ENCODE results near the gene SNAPC2.
A peak's percentile ranks its signal among the peaks of the same experiment; 100 is the strongest.

SNAPC2 gene

GRCh38 chr19:7931221-7932061, 11.3 kb downstream of the SNAPC2 start:
- no peak overlapping the region for H3K27ac ChIP-seq (ENCODE audit: low read depth, low read length)
- peaks cover 18% of the 10 kb centered on the region for H3K4me1 ChIP-seq (ENCODE audit: control insufficient read depth, insufficient read depth, low read length, unreplicated experiment)
- no peaks in the 10 kb centered on the region for H3K79me2 ChIP-seq (ENCODE audit: control insufficient read depth, insufficient read depth, low read length, unreplicated experiment)
- H3K4me3 ChIP-seq (ENCODE audit: low read depth, low read length) = no peak overlapping the region
- H2AFZ ChIP-seq (ENCODE audit: low read length, unreplicated experiment) = no peak overlapping the region
- no peaks in the 10 kb centered on the region for H3K36me3 ChIP-seq (ENCODE audit: insufficient read depth, low read length)
- no peaks in the 10 kb centered on the region for H3K27me3 ChIP-seq (ENCODE audit: insufficient read depth, low read length)

DNA sequence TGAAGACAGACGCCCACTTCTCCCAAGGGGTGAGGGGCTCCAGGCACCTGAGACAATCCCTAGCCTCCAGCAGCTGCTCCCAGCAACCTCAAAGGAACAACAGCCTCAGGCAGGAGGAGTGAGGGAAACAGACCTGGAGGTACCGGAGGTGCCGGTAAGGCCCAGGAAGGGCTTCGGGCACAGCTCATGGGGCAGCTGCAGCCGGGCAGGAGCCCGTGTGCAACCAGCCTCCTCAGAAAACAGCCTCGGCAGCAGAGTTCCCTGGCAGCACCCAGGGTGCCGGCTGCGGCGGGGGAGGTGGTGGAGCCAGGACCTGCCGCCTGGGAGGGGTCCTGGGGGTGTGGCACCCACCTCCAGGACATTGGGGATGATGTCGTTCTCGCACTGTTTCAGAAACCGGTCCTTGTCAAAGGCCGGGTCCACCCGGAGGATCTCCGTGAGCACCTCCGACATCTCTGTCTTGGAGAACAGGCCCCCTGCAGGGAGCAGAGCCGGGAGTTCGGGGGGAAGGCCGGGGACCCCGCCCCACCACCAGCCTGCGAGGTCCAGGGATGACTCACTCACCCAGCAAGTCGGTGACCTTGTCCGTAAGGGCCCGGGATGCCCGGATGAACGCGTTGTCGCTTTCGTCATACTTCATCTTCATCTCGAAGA, 12.3 kb downstream of the SNAPC2 start:
- no peaks in the 10 kb centered on the region for H3K36me3 ChIP-seq (ENCODE audit: insufficient read depth, low read length)

DNA sequence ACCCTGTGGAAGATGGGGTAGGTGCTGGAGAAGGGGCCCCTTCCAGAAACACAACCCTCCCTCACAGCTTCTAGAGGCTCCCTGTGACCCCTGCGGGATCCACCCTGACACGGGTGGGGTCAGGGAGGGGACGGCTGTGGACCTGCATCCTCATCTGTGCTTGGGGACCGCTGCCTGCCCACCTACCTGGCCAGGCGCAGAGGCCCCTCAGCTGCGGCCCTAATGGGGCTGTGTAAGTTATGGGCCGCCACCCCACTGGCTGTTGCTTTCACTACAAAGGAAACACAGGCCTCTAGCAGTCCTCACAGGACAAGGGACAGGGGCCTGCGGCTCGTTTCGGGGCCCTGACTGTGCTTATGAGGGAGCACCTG, 12.8 kb downstream of the SNAPC2 start:
- Histone ChIP-seq H3K36me3 (ENCODE audit: insufficient read depth, low read length) (no peaks in the 10 kb centered on the region), H3K4me3 (ENCODE audit: low read depth, low read length) (no peak overlapping the region), H2AFZ (ENCODE audit: low read length, unreplicated experiment) (no peak overlapping the region), H3K79me2 (ENCODE audit: control insufficient read depth, insufficient read depth, low read length, unreplicated experiment) (no peaks in the 10 kb centered on the region), H3K27ac (ENCODE audit: low read depth, low read length) (no peak overlapping the region), H3K4me1 (ENCODE audit: control insufficient read depth, insufficient read depth, low read length, unreplicated experiment) (peaks cover 16% of the 10 kb centered on the region), H3K27me3 (ENCODE audit: insufficient read depth, low read length) (no peaks in the 10 kb centered on the region)

More for the DNA sequence above, 12.3 kb downstream of the SNAPC2 start:
- Histone ChIP-seq H3K79me2 (ENCODE audit: control insufficient read depth, insufficient read depth, low read length, unreplicated experiment) (no peaks in the 10 kb centered on the region), H3K4me1 (ENCODE audit: control insufficient read depth, insufficient read depth, low read length, unreplicated experiment) (peaks cover 18% of the 10 kb centered on the region), H3K4me3 (ENCODE audit: low read depth, low read length) (no peak overlapping the region), H2AFZ (ENCODE audit: low read length, unreplicated experiment) (no peak overlapping the region), H3K27ac (ENCODE audit: low read depth, low read length) (no peak overlapping the region), H3K27me3 (ENCODE audit: insufficient read depth, low read length) (no peaks in the 10 kb centered on the region)

- Histone ChIP-seq H3K36me3 (ENCODE audit: insufficient read depth, low read length) (no peaks in the 10 kb centered on the region), H3K4me3 (ENCODE audit: low read depth, low read length) (no peak overlapping the region), H2AFZ (ENCODE audit: low read length, unreplicated experiment) (no peak overlapping the region), H3K79me2 (ENCODE audit: control insufficient read depth, insufficient read depth, low read length, unreplicated experiment) (no peaks in the 10 kb centered on the region), H3K27me3 (ENCODE audit: insufficient read depth, low read length) (no peaks in the 10 kb centered on the region), H3K27ac (ENCODE audit: low read depth, low read length) (no peak overlapping the region), H3K4me1 (ENCODE audit: control insufficient read depth, insufficient read depth, low read length, unreplicated experiment) (peaks cover 11% of the 10 kb centered on the region)
These were observed 13.3 kb downstream of the SNAPC2 start for GRCh38 chr19:7933411-7933810.

- Histone ChIP-seq H3K27me3 (ENCODE audit: insufficient read depth, low read length) (no peaks in the 10 kb centered on the region), H3K79me2 (ENCODE audit: control insufficient read depth, insufficient read depth, low read length, unreplicated experiment) (peaks cover 2% of the 10 kb centered on the region), H3K27ac (ENCODE audit: low read depth, low read length) (no peak overlapping the region), H3K4me3 (ENCODE audit: low read depth, low read length) (no peak overlapping the region), H3K4me1 (ENCODE audit: control insufficient read depth, insufficient read depth, low read length, unreplicated experiment) (peaks cover 6% of the 10 kb centered on the region), H2AFZ (ENCODE audit: low read length, unreplicated experiment) (no peak overlapping the region), H3K36me3 (ENCODE audit: insufficient read depth, low read length) (no peaks in the 10 kb centered on the region)
These were observed 13.9 kb downstream of the SNAPC2 start for GRCh38 chr19:7933828-7934725.

DNA sequence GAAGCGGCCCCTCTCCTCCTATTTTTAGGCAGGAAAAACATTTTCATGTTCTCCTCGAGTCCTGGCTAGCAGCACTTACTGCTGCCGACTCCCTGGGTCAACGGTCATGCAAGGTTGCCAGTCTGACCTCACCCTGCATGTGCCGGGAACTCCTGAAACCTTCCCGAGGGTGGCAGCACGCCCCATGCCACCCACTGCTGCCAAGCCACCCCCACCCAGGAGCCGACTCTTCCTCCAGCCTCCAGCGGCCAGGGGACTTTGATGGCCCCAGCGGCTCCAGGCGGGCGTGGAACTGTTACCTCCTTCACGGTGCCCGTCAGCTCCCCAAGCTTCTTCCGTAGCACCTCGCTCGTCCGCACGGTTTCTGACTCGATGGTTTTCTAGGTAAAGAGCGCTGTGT, 14.6 kb downstream of the SNAPC2 start:
- no peak overlapping the region for H3K4me3 ChIP-seq (ENCODE audit: low read depth, low read length)
- H2AFZ ChIP-seq (ENCODE audit: low read length, unreplicated experiment) = no peak overlapping the region
- H3K27ac ChIP-seq (ENCODE audit: low read depth, low read length) = no peak overlapping the region
- no peaks in the 10 kb centered on the region for H3K27me3 ChIP-seq (ENCODE audit: insufficient read depth, low read length)
- no peaks in the 10 kb centered on the region for H3K36me3 ChIP-seq (ENCODE audit: insufficient read depth, low read length)
- no peaks in the 10 kb centered on the region for H3K4me1 ChIP-seq (ENCODE audit: control insufficient read depth, insufficient read depth, low read length, unreplicated experiment)
- peaks cover 3% of the 10 kb centered on the region for H3K79me2 ChIP-seq (ENCODE audit: control insufficient read depth, insufficient read depth, low read length, unreplicated experiment)

- H2AFZ ChIP-seq (ENCODE audit: low read length, unreplicated experiment) = no peak overlapping the region
- H3K27ac ChIP-seq (ENCODE audit: low read depth, low read length) = no peak overlapping the region
- H3K4me1 ChIP-seq (ENCODE audit: control insufficient read depth, insufficient read depth, low read length, unreplicated experiment) = no peaks in the 10 kb centered on the region
- H3K36me3 ChIP-seq (ENCODE audit: insufficient read depth, low read length) = 0 out of 2 replicates have a peak, but pooled peaks cover 3% of the 10 kb centered on the region
- no peaks in the 10 kb centered on the region for H3K27me3 ChIP-seq (ENCODE audit: insufficient read depth, low read length)
- no peak overlapping the region for H3K4me3 ChIP-seq (ENCODE audit: low read depth, low read length)
- peaks cover 29% of the 10 kb centered on the region for H3K79me2 ChIP-seq (ENCODE audit: control insufficient read depth, insufficient read depth, low read length, unreplicated experiment)
These were observed 20.7 kb downstream of the SNAPC2 start for GRCh38 chr19:7940841-7941240.

DNA sequence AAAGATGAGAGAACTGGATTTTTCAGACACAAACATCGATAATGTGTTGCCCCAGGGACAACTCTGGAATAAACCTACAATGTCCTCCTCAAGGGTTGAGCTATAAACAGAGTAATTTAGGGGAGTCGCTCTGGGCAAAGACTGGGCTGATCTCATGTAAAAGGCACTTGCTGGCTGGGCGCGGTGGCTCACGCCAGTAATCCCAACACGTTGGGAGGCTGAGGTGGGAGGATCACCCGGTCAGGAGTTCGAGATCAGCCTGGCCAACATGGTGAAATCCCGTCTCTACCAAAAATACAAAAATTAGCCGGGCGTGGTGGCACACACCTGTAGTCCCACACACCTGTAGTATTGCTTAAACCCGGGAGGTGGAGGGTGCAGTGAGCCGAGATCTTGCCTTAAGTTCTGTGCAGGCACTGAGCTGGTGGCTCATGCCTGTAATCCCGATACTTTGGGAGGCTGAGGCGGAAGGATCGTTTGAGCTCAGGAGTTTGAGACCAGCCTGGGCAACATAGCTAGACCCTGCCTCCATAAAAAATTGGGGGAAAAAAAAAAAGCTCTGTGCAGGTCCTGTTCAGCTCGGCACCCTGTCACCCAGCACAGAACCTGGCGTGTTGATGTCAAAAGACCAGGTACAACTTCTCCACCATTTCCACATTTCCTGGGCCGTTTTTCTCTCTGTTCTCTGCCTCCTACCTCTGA, 21.9 kb downstream of the SNAPC2 start:
- Histone ChIP-seq H3K27me3 (ENCODE audit: insufficient read depth, low read length) (no peaks in the 10 kb centered on the region), H3K36me3 (ENCODE audit: insufficient read depth, low read length) (0 out of 2 replicates have a peak, but pooled peaks cover 3% of the 10 kb centered on the region), H2AFZ (ENCODE audit: low read length, unreplicated experiment) (no peak overlapping the region), H3K4me1 (ENCODE audit: control insufficient read depth, insufficient read depth, low read length, unreplicated experiment) (no peaks in the 10 kb centered on the region), H3K4me3 (ENCODE audit: low read depth, low read length) (peak overlapping the region; percentile 93), H3K27ac (ENCODE audit: low read depth, low read length) (no peak overlapping the region), H3K79me2 (ENCODE audit: control insufficient read depth, insufficient read depth, low read length, unreplicated experiment) (peaks cover 29% of the 10 kb centered on the region)

DNA sequence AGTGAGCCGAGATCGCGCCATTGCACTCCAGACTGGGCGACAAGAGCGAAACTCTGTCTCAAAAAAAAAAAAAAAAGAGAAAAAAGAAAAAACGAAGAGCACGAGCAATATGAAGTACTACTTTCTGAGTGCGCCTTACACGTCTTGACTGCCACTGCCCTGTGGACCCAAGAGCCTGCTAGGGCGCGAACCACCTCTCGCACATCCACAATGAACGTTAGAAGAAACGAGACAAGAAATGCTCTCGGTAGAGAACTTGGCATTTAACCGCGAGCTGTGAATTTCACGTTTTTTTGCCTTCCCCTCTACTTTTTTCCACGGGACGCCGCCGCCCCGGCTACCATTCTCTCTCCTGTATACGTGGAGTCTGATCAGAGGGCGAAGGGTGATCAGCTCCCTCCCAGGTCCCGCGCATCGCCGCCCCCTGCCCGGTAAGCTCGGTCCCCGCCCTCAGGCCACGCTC, 22.9 kb downstream of the SNAPC2 start:
- peak overlapping the region; percentile 93 for H3K4me3 ChIP-seq (ENCODE audit: low read depth, low read length)
- peaks cover 29% of the 10 kb centered on the region for H3K79me2 ChIP-seq (ENCODE audit: control insufficient read depth, insufficient read depth, low read length, unreplicated experiment)
- 0 out of 2 replicates have a peak, but pooled peaks cover 3% of the 10 kb centered on the region for H3K36me3 ChIP-seq (ENCODE audit: insufficient read depth, low read length)
- no peak overlapping the region for H2AFZ ChIP-seq (ENCODE audit: low read length, unreplicated experiment)
- H3K4me1 ChIP-seq (ENCODE audit: control insufficient read depth, insufficient read depth, low read length, unreplicated experiment) = no peaks in the 10 kb centered on the region
- H3K27ac ChIP-seq (ENCODE audit: low read depth, low read length) = peak overlapping the region; percentile 77
- H3K27me3 ChIP-seq (ENCODE audit: insufficient read depth, low read length) = no peaks in the 10 kb centered on the region

All from ACC112 (cell line).